ENCODE data around the gene FBP1.

The FBP1 gene

DNA sequence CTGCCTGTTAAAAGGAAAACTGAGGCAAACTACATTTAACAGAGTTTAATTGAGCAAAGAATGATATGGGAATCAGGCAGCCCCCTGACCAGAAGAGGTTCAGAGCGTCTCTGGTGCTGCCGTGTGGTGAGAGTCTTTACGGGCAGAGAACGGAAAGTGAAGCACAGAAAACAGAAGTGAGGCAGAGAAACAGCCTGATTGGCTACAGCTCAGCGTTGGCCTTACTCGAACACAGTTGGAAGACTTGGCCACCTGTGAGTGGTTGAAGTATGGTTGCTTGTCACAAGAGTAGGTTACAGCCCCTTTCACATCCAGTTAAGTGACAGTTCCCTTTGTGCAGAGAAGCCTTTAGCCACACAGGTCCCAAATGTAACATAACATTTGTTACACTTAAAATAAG lies 16.9 kb upstream of the FBP1 start:
- no peak for DNase-seq (ENCODE audit: low read depth in 2 of 2)

DNA sequence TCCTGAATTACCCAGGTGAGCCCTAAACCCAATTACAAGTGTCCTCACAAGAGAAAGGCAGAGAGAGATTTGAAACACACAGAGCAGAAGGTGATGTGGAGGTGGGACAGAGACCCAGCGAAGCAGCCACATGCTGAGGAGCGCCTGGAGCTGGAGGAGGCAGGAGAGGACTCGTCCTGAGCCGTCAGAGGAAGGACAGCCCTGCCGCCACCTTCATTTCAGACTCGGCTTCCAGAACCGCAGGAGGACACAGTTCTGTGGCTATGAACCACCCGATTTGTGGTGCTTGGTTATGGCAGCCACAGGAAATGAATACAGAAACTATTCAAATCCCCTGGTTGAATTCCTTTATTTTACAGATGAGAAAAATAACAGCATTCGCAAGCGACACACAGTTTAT lies 16.4 kb upstream of the FBP1 start:
- DNase-seq (ENCODE audit: low read depth in 2 of 2), result no peak

DNA sequence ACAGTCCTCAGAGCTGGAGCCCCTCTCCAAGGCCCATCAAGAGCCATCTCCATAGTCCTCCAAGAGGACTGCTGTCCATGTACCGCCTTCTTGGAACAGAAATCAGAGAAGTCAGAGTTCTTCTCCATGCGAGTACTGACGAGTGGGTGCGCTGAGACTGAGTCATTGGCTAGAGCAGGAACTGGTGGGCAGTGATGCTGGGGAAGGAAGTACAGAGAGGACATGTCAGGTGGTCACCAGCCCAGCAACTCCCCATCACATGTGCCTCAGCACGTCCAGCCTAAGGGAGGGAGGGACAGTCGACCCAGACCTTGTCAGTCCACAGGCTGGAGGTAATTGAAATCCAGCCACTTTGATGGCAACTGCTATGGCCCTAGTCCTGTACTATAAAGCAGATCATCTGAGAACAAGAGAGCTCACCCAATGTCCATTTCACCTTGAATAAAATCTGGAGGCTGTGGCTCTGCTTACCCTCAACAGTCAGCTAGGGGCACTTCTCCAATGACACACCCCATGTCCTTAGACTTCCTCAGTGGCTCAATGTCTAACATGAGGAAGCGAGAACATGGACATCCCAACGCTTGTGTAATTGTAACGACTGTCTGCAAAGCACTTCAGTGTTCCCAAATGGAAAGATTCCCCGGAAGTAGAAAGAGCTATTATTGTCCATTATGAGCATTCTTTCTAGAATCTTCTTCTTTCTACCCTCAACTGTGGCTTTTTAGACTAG lies 15.0 kb upstream of the FBP1 start:
- no peak for DNase-seq (ENCODE audit: low read depth in 2 of 2)

DNA sequence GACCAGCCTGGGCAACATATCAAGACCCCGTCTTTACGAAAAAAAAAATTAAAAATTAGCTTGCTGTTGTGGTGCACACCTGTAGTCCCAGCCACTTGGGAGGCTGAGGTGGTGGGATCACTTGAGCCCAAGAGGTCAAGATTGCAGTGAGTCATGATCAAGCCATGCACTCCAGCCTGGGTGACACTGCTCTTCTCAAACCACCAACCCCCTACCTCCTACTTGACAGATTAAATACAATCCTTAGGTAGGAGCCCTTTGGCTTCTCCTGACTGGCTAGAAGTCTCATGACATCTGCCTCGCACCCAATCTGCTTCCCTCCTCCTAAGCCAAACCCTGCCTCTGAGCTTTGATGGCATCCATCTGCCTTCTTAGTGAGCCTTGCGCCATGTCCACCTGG lies 11.6 kb upstream of the FBP1 start:
- DNase-seq (ENCODE audit: low read depth in 2 of 2), result no peak

DNA sequence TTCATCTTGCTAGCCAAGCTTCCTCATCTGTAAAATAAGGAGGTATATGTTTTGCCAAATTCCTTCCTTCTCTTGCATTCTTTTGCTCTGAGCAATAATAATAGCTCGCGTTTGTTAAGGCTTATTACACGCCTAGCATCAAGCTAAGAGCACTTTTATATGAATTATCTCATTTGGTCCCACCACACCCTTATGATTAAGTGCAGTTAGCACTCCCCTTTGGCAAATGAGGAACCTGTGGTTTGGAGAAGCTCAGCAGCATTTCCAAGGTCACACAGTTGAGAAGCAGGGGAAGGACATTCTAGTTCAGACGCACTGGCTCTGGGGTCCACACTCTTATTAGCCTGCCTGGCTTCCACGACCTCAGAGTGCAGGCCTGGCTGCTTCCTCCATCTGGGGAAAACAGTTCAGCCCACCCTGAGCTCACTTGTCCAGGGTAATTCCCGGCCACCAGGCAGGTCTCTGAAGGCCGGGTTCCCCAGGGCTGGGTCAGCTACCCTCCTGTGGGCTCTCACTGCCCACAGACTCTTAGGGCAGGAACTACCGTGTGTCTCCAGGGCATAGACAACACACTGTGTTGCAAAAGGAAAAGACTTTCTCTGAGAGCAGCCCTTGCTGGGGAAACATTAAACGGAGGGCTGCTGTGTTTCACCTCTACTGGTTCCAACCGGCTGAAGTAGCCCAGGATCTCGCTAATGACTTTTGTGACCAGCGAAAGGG lies 9.9 kb upstream of the FBP1 start:
- no peak for DNase-seq (ENCODE audit: low read depth in 2 of 2)

DNA sequence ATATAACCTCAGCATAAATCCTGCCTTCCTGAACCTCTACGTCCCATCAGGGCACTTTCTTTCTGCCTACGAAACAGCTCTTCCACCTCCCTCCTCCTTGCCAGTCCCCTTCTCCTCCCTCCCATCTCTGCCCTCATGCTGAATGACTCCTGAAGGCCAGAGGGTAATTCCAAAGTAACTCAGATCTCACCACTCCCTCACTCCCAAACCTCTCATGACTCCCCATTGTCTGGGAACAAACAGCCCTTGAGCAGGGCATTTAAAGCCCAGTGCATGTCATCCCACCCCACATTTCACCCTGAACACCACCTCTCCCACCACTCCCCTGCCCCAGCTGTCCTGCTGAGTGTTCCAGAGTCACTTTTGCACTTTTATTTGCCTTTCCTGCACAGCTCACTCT lies 8.9 kb upstream of the FBP1 start:
- no peak for DNase-seq (ENCODE audit: low read depth in 2 of 2)

DNA sequence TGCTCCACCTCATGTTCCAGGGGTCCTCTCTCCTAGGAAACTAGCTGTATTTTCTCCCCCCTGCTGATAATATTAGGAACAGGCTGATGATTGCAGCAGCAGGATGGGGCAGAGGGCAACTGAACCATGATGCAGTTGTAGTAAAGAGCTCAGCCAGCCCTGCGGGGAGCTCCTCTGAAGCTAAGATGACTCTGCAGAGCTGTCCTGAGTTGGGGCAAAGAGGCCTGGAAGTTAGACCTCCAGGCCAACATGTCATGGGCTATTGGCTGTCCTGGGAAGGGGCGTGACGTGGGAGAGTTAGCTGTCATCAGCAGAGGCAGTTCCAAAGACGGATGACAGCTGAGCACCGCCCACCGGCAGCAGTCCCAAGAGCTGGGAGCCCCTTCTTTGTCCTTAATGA lies 6.6 kb upstream of the FBP1 start:
- DNase-seq (ENCODE audit: low read depth in 2 of 2), result no peak

DNA sequence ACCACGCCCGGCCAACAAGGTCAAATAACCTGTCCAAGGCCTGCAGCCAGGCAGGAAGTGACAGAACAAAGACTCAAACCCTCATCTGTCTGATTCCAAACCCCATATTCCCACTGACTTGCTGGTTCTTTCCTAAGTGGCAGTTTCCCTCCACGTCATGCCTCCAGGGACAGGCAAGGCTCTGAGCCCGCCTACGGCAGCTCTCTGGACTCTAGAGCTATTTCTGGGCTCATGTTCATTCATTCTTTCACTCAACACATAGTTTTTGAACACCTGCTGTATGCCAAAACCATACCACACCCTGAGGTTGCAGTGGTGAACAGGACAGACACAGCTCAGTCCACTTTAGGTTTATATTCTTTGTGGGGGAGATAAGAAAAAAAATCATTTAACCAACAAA lies 5.2 kb upstream of the FBP1 start:
- DNase-seq (ENCODE audit: low read depth in 2 of 2), result no peak

DNA sequence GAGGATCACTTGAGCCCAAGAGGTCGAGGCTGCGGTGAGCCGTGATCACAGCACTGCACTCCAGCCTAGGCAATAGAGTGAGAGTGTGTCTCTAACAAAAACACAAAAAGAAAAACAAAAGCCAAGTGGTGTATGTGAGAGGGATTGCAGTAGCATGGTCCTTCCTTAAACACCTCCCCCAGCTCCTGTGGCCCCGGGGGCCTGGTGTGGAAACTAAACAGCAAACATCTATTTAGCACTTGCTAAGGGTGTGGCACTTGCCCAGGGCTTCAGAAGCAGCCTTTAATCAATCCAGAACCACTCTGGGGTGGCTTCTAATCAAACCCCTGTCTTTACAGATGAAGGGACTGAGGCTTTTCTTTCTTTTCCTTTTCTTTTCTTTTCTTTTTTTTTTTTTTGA lies 4.4 kb upstream of the FBP1 start:
- no peak for DNase-seq (ENCODE audit: low read depth in 2 of 2)

DNA sequence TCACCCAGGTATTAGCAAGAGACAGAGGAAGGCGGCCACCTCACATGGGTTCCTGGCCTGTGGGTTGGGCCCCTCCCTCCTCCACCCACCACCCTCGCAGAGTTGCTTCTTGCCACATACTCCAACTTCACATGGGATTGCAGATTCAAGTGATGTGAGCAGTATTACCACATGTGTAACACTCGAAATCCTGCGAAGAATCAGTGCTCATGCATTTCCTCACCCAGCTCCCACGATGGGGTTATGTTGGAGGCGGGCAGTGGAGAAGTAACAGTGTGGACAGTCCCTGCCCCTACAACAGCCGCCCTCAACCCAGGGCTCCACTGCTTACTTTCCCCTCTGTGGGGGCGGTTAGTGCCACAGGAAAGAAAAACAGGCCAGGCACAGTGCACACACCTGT lies 3.9 kb upstream of the FBP1 start:
- no peak for DNase-seq (ENCODE audit: low read depth in 2 of 2)

DNA sequence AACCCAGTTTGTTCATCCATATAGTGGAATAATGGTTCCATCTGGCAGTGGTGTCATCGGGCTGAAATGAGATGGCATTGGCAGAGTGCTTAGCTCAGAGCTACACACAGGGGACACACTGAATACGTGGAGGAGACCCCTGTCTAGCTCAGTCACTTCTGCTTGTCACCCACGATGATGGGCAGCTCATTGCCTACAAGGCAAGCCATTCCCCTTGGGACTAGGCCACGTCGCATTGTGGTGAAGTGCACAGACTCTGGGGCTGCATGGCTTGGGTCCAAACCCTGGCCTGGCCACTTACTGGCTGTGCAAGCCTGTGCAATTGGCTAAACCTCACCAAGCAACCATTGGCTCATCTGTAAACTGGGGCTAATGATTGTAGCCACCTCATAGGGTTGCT lies 3.2 kb upstream of the FBP1 start:
- no peak for DNase-seq (ENCODE audit: low read depth in 2 of 2)

DNA sequence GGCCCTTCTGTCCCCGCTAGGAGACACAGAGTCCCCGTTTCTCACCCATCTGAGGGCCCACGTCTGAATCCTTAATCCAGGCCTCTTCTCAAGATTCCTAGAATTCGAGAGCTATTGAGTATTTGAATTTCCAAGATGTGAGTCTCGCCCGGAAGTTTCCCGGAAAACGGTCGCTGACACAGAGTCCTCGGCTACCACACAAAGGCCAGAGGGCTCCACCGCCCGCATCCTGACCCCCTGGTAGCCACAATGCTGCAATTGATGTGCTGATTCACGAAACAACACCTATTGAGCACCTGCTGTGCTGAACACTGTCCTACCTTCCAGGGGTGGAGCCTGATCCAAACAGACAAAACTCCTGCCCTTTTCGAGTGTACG lies 670 bp upstream of the FBP1 start:
- DNase-seq (ENCODE audit: low read depth in 2 of 2), result no peak

DNA sequence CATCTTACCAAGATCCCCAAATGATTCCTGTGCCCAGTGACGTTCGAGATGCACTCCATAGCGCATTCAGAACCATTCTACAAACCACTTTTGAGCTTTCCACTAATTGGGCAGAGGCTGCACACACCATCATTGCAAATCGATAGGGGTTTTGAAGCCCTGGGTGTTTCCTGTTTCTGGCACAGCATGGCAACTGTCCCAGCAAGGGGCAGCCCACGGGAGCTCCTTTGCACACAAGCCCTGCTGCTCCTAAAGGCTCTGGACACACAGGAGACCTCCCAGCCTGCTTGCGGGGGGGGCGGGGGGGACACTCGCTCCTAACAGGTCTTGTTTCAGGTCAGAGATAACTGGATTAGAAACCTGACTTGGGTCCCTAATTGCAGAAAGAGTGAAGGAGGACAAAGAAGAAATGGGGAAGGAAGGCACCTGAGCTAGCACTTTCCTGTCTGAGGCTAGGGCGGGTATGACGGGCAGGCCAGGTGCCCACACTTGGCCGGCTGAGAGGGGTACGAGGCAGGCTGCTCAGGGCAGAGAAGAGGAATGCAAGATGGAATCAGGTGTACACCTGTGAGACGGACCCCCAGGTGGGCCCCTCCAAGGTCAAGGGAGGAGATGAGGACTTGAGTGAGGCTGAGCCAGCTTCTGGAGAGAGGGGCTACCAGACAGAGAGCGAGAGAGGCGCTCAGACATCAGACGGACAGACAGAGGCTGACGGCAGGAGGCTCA lies 820 bp downstream of the FBP1 start:
- DNase-seq (ENCODE audit: low read depth in 2 of 2), result no peak

DNA sequence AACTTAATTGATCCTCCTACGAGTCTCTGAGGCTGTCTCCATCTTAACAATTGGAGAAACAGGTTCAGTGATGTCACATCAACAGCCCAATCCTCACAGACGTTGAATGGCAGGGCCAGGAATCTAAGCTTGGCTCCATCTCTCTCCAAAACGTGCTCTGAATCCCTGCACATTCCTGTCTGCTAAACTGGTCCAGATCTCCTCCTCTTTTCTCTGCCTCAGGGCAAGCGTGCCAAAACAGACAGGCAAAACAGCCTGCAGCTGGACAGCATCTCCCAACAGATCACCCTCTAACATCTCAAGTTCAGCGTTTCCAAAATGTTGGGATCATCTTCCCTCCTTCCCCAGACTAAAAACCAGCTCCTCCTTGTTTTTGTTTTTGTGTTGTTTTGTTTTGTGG lies 6.6 kb downstream of the FBP1 start:
- no peak for DNase-seq (ENCODE audit: low read depth in 2 of 2)

DNA sequence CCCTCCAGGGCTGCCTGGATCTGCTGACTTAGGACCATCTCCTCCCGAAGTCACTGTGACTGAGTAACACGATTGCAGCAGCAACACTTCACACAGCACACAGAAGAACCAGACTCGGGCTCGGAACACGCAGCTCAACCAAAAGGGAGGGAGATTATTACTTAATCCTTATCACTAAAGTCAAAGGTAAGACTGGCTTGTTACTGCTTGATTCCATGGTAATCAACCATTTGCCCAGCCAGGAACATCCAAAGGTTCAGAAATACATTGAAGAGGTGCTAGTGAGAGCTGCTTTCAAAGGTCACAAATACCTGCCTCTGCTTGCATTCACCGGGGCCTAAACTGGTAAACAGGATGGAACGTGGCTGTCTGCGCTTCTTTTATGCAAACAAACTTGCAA lies 7.7 kb downstream of the FBP1 start:
- no peak for DNase-seq (ENCODE audit: low read depth in 2 of 2)

DNA sequence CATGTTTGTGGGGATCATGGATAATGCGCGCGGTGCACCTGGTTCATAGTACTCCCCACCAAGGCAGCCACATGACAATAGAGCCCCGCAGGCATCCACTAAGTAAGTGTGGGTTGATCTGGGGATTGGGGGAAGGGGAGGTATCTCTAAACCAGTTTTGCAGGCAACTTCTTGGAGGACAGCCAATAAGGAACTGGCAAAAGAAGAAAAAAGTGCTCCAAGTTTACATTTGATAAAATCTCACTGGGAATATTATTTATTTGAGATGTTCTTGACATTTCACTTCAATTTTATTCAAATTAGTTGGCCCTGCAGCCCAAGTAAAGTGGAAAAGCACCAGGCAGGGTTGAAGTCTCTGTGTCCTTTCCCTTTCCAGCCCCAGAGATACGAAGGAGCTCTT lies 8.5 kb downstream of the FBP1 start:
- no peak for DNase-seq (ENCODE audit: low read depth in 2 of 2)

DNA sequence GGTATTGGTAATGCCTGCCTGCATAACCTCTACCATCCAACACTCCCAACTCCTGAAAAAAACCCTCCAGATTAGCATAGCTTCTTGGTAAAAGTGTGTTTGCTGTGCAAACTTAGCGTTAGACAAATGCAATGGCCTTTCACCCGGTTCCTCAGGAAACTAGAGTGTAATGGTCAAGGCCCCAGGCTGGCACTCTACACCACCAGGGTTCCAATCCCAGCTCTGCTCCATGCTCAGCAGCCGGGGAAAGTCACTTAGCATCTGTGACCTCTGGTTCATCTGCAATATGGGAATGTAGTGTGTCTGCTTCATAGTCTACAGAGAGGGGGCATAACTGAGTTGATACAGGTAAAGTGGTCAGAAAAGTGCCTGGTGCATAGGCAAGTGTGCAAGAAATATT lies 9.0 kb downstream of the FBP1 start:
- DNase-seq (ENCODE audit: low read depth in 2 of 2), result no peak

DNA sequence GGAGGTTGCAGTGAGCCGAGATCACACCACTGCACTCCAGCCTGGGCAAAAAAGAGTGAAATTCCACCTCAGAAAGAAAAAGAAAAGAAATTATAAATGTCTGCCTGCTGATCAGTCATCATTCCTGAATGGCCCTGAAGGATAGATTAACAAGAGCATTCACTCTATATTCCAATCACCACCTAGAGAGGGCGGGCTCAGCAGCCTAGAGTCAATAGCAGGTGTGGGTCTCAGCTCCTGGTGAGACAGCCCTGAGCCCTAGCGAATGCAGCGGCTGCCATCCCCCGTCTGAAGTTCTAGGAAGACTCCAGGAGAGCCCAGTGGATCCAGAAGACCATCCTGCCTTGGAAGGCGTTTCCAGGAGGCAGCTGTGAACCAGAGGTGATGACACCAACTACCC lies 12.0 kb downstream of the FBP1 start:
- DNase-seq (ENCODE audit: low read depth in 2 of 2), result no peak

DNA sequence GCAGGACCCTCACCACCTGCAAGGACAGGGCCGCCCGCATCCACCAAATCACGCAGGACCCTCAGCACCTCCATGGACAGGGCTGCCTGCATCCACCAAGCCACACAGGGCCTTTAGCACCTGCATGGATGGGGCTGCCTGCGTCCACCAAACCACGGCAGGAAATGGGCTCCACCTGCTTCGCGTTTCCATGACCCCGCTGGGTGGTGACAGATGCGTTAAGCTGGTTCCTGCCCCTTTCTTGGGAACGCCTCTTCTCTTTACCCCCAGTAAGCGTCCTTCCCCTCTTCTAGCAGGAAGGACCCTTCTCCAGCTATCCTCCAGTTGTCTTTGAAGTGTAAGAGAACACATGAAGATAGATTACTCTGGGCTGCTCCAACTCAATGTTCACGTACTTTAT lies 13.5 kb downstream of the FBP1 start:
- DNase-seq (ENCODE audit: low read depth in 2 of 2), result no peak

DNA sequence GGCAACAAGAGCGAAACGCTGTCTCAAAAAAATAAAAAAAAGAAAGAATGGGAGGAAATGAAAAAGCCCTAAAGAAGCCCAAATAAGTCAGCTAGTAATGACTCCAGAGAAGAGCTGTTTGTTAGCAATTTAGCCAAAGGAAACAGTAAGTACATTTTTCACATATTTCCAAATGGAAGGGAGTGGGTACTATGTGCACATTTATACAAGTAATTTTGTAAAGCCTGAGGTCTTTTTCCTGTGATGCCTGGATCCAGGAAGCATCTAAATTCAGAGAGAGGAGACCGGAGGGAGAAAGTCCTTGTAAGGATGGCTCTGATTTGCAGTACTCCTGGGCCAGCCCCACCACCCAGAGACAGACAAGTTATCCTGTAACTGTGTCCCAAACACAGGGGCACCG lies 14.7 kb downstream of the FBP1 start:
- no peak for DNase-seq (ENCODE audit: low read depth in 2 of 2)

DNA sequence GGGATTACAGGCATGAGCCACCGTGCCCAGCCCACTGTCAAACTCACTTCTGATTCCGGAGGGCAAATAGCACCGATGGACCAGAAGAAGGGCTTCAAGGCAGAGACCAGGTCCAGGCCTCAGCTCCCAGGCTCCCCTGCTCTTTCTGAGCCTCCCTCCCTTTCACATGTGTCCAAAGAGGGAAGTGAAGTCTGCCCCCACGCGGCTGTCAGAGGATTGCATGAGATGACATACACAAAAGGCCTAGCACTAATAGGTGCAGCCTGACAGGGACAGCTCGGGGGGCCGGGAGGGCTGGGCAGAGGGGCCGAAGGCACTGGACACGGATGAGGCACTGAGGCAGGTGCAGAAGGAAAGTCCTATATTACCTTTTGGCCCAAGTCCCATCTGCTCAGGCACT lies 16.1 kb downstream of the FBP1 start:
- no peak for DNase-seq (ENCODE audit: low read depth in 2 of 2)

DNA sequence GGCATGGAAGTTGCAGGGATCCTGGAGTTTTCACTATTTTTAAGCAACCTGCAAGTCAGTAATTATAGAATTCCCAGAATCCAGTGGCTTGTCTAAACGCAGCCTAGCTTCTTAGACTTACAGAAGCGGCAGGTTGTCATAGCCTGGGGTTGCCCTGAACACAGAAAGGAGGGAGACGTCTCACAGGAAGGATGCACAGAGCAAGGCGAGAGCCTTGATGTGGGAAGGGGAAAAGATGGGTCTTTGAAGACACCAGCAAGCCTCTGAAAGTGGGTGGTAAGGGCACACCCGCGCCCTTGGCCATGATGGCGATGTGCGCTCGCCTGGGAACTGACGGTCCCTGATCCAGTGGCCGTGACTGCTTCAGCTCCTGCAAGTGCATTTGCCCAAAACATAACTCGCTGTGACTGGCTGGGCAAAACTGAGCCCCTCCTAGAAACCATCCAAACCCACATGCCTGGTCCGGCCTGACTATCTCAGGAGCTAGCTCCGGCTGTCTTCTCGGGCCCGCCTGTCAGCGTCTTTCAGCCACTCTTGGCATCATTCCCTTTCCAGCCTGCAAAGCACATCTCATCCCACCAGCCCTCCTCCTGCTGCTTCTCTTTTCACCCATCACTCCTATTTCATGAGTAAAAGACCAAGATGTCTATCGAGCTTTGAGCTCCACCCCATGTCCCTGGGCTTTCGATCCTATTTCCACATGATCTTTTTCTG lies 17.1 kb downstream of the FBP1 start:
- DNase-seq (ENCODE audit: low read depth in 2 of 2), result no peak

DNA sequence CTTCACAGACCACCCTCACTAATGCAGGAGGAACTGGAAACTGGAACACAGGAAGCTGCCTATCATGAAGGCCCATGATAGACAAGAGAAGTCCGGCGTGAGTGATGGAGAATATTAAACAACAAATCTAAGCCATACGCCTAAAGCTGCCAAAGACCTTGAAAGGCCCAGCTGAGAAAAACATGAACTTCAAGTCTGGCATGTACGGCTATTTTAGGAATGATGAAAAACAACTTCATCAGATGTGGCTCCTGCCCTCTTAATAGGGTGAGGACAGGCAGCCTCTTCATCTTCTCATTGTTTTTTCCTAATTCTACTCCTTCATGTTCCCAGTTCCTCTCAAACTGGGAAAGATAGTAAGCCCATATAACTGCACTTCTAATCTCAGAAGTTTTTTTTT lies 20.3 kb downstream of the FBP1 start:
- DNase-seq (ENCODE audit: low read depth in 2 of 2), result no peak
